ENCODE measurements around the gene CACNB4.
"Not testable (repeated sequence)": the region's sequence is repeated elsewhere in the genome, so short reads cannot be mapped to it uniquely, and the experiment has no call there.

The CACNB4 gene

DNA sequence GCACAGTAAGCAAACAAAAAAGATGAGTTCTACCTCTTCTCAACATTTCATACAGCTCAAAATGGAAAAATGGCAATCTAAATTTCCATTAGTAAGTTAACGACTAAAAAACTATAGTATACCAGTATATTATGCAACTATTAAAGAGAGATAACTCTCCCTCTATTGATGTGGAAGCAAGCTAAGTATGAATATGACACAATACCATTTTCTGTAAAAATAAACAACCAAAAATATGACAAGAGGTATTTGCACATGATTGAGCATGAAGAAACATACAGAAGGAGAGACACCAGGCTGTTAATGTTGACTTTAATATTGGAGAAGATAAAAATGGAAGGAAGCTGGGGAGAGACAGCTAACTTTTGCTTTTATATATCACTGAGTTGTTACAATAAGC is 167.1 kb downstream of the CACNB4 start:
- no peak for DNase-seq

- no peak for DNase-seq
Observed at GRCh38 chr2:151931030-151931611, 167.7 kb downstream of the CACNB4 start.

GRCh38 chr2:151930042-151930441 is 168.8 kb downstream of the CACNB4 start:
- DNase-seq: no peak

DNA sequence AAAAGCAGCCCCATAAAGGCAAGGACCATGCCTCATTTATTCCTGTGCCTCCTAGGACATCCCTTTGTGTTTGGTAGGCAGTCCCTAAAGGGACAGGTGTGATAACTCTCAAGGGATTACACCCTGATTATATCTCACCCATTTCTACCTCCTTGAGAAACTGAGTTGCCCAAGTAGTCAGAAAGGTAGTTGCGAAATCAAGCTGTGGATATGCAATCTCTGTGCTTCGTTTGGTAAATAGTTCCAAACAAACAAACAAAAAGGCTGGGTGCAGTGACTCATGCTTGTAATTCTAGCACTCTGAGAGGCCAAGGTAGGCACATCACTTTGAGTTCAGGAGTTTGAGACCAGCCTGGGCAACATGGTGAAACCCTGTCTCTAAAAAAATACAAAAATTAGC is 170.5 kb downstream of the CACNB4 start:
- peak; percentile 17 for DNase-seq

DNA sequence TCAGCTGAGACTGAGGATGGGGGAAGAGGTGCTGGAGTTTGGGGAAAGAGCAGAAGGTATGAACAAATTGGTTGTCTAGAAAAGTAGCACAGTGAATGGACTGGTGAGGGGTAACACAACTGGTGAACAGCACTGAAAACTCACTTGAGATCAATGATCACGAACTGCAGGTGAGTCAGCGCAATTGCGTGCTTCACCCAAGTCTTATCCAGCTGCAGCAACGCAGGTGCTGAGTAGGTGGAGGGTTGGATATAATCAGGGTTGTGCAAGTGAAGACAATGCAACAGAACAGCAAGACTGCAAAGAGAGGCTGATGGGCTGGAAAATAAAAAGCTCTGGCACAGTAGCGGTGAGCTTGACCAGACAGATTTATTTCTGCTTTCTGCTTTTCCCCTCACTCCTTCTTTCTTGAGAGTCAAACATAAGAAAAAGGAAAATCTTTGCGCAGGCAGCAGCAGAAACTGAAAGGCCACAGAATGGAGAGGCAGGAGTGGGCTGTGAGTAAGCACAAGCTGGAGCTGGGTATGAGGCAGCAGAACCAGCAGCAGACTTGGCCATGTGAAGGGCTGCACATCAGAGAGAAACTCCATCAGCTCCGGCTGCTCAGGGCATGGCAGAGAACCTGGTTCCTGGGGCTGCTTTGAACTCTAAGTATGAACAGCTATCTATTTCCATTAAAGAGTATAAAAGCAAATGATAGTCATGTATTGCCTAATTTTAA is 171.2 kb downstream of the CACNB4 start:
- no peak for DNase-seq

- peak; percentile 57 for DNase-seq
Observed at GRCh38 chr2:151922845-151923666, 175.8 kb downstream of the CACNB4 start.

DNA sequence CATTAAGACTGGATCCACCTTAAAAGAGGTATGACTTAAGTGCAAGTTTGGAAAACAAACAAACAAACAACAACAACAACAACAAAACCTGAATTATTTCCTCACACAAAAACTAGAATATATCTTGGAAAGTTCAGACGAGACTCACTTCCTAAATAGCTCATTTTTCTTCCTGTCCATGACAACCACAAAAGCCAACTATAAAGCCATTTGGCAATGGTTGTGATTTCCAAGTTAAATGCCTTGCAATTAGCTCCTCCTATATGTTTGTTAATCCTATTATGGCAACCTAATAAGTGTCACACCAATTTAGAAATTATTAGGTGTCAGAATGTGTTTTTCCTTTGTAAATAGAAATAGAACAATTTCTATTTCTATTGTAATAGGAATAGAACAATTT is 179.1 kb downstream of the CACNB4 start:
- DNase-seq: no peak

DNA sequence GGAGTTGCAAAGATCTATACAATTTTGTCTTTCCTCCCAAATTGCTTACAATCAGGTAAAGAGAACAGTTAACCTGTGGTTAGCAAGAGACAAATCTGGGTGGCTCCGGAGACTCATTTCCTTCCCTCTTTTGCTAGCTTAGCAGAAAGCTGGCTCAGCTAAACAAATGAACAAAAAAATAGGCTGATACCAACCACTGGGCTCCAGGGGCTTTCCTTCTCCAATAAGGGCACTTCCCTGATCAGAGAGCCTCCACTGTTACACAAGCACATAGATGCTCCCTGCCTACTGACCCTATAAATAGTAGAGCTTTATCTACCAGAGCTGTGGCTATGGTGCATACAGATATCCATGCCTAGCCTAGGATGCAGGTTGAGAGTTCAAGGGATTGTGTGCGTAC is 180.5 kb downstream of the CACNB4 start:
- DNase-seq: peak; percentile 34

GRCh38 chr2:151916632-151917031 is 182.2 kb downstream of the CACNB4 start:
- no peak for DNase-seq

DNA sequence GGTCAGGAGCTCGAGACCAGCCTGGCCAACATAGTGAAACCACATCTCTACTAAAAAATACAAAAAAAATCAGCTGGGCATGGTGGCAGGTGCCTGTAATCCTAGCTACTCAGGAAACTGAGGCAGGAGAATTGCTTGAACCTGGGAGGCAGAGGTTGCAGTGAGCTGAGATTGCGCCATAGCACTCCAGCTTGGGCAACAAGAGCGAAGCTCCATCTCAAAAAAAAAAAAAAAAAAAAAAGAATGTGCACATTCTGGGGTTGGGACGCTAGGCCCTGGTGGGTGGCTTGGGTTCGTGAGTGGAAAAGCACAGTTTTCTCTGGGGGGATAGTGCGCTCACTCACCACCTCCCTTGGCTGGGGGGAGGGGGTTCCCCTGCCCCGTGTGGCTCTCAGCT is 183.2 kb downstream of the CACNB4 start:
- DNase-seq: not testable (repeated sequence)

DNA sequence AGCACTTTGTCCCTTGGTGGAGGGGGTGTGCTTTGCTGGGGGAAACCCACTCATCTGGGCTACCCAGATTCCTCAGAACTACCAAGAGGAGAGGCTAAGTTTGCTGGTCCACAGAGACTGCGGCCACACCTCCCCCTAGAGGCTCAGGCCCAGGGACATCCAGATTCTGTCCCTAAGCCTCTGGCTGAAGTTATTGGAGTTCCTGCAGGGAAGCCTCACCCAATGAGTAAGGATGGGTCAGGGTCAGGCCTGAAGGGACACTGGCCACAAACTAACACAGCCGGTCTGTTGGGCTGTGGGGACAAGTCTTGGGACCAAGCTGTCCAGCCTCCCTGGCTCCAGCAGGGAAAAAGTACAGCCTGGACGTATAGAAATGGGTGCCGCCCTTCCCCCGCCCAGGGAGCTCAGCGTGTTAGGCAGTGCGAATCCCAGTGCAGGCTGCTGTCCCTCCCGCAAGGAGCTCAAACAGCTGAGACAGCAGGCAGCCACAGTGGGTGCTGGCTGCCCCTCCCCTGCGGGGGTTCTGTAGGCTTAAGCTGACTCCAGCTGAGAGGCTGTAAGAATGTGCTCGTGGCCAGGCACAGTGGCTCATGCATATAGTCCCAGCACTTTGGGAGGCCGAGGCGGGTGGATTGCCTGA is 183.7 kb downstream of the CACNB4 start:
- DNase-seq: no peak

DNA sequence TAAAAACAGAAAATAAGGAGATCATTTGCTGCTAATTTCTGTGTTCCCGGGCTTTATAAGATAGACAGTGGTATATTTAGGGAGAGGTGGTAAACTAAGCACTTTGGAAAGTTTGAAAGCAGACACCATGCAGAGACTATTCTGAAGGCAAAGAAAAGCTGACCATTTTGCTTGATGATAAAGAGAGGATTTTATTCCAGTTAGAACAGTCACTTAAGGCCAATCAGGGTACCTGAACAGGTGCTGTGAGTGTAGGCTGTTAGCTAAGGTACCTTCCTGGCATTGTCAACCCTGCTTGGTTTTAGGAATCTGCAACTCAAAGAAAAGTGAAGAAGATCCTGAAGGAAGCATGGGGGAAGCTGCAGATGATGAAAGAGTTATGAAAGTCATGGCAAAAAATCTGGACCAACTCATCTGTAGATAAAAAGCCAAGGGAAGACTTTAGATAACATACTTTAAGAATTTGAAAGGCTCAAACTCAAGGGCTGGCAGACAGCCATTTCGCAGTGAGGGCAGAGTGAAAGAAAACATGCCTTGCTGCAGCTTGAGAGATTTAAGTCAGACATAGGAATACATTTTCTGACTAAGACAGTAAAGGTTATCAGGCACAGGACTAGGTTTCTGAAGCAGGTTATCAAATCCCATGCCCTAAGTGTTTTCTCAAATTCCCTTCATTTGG is 190.5 kb downstream of the CACNB4 start:
- no peak for DNase-seq

GRCh38 chr2:151907286-151908203 is 191.3 kb downstream of the CACNB4 start:
- no peak for DNase-seq

DNA sequence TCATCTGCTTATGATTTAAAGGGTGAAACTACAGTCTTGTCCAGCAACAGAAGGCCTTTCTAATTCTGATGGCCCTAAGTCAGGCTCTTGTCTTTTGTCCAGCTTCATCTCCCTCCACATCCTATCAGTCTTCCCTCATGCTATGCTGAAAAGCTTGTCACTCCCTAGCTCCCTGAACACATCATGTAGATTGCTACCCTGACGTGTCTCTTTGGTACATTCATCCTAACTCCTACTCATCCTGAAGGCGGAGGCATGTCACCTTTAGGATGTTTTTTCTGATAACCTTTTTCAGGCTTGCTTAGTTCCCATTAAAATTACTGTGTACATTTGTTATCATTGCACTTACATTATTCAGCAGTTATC is 192.2 kb downstream of the CACNB4 start:
- no peak for DNase-seq

- DNase-seq: no peak
Observed at GRCh38 chr2:151905963-151906632, 192.7 kb downstream of the CACNB4 start.

DNA sequence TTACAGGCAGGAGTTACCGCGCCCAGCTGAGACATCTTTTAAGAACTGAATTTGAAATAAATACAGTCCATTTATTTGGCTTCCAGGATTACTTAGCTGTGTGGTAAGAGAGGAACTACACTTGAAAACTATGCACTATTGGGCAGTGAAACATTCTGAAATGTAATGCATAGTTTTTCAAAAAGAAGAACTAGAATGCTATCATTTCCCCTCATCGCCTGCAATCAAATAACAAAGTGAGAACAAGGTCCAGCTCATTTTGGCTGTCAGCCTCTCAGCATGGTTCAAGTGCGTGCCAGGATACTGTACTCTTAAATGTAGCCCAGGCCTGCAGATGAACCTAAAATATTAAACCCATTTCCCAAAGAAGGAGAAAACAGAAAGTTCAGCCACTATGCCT is 194.0 kb downstream of the CACNB4 start:
- DNase-seq: peak; percentile 53

GRCh38 chr2:151904021-151904420 is 194.8 kb downstream of the CACNB4 start:
- DNase-seq: no peak

DNA sequence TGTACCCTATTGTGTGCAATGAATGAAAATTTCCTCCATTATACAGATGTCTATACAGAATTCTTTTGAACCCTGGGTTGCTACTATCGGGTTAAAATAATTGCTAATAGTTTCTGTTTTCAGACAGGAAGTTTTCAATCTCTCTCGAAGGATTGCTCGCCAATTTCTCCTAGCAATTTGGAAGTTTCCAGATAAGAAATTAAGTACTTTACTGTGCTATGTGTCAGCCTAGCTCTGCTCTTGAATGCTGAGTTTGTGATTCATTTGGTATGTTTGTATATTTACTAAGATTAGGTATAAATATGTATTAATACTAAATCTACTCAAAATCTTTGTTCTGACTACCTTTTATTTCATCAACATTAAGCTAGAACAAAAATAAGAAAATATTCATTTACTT is 196.0 kb downstream of the CACNB4 start:
- no peak for DNase-seq

DNA sequence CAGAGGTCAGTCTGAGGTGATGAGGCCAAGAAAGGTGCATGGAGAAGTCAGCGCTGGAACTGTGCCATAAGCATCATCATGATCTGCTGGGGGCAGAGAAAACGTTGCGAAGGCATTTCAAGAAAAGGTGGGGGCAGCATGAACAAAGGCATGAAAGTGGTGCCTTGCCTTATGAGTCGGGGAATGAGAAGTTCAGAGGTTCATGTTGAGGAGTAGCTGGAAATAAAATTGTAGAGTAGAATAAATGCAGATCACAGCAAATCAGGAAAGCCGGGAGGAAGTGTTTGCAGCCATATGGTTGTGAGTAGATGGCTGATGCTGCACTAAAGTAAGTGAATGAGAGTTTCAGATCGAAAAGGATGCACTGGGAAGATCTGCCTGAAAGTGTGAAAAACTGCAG is 198.5 kb downstream of the CACNB4 start:
- DNase-seq: no peak

GRCh38 chr2:151899156-151899555 is 199.7 kb downstream of the CACNB4 start:
- no peak for DNase-seq

- no peak for DNase-seq
Observed at GRCh38 chr2:151891566-151892194, 207.2 kb downstream of the CACNB4 start.

Data from hematopoietic multipotent progenitor cell treated with erythropoietin and hydrocortisone succinate and interleukin-3 and kit ligand, for 6 days (in vitro differentiated cells).